ENCODE results near the gene RSPO1.
"Not testable (repeated sequence)": the region's sequence is repeated elsewhere in the genome, so short reads cannot be mapped to it uniquely, and the experiment has no call there.

The RSPO1 gene

GRCh38 chr1:37634244-37634991 is at the start of gene RSPO1:
Gene RSPO1, minus strand, starts transcription at chr1:37634892. Its CDS starts 5,231 bp downstream, at chr1:37629661.
- no peak for DNase-seq

GRCh38 chr1:37684182-37684581 is 49.5 kb upstream of the RSPO1 start:
- DNase-seq: not testable (repeated sequence)

GRCh38 chr1:37682334-37682987 is 47.8 kb upstream of the RSPO1 start:
- peak; percentile 70 for DNase-seq

- no peak for DNase-seq
Observed at GRCh38 chr1:37680933-37681332, 46.2 kb upstream of the RSPO1 start.

- no peak for DNase-seq
Observed at GRCh38 chr1:37677808-37678207, 43.1 kb upstream of the RSPO1 start.

GRCh38 chr1:37677143-37677439 is 42.4 kb upstream of the RSPO1 start:
- DNase-seq: no peak

- no peak for DNase-seq
Observed at GRCh38 chr1:37676281-37677142, 41.8 kb upstream of the RSPO1 start.

- peak; percentile 40 for DNase-seq
Observed at GRCh38 chr1:37673920-37674319, 39.2 kb upstream of the RSPO1 start.

- DNase-seq: no peak
Observed at GRCh38 chr1:37672136-37672870, 37.6 kb upstream of the RSPO1 start.

- no peak for DNase-seq
Observed at GRCh38 chr1:37671261-37671660, 36.6 kb upstream of the RSPO1 start.

- no peak for DNase-seq
Observed at GRCh38 chr1:37670133-37670532, 35.4 kb upstream of the RSPO1 start.

GRCh38 chr1:37667023-37667671 is 32.5 kb upstream of the RSPO1 start:
- DNase-seq: no peak

- no peak for DNase-seq
Observed at GRCh38 chr1:37666241-37666867, 31.7 kb upstream of the RSPO1 start.

GRCh38 chr1:37663426-37664000 is 28.8 kb upstream of the RSPO1 start:
- DNase-seq: no peak

GRCh38 chr1:37662031-37662755 is 27.5 kb upstream of the RSPO1 start:
- no peak for DNase-seq

GRCh38 chr1:37661401-37661800 is 26.7 kb upstream of the RSPO1 start:
- DNase-seq: no peak

GRCh38 chr1:37660664-37661063 is 26.0 kb upstream of the RSPO1 start:
- no peak for DNase-seq

- no peak for DNase-seq
Observed at GRCh38 chr1:37658486-37658885, 23.8 kb upstream of the RSPO1 start.

GRCh38 chr1:37657620-37658412 is 23.1 kb upstream of the RSPO1 start:
- DNase-seq: no peak

GRCh38 chr1:37656881-37657280 is 22.2 kb upstream of the RSPO1 start:
- DNase-seq: no peak

Measured in CD4-positive, alpha-beta T cell treated with Interleukin-15 for 1 hour (primary cell).